H1 (cell line): ENCODE data around the gene HSPA1B. TPM values are rescaled to one million over a fixed set of nuclear protein-coding genes. Genes with fewer than 3 reads are reported as not detected.

ENCODE experiments used
- BACH1 ChIP-seq: IDR thresholded peaks from 2 replicates; pipeline ENCODE4 v1.6.1; 2012; ENCODE audit warnings: low read length, improper control_type of control experiment
- MAFK ChIP-seq: IDR thresholded peaks from 2 replicates; pipeline ENCODE4 v1.6.1; 2012; ENCODE audit warnings: low read depth, mild to moderate bottlenecking, improper control_type of control experiment, low read length
- RAD21 ChIP-seq, 2 experiments: IDR thresholded peaks in 1 of 2; conservative IDR thresholded peaks in 1 of 2; 2 replicates each; pipeline ENCODE4 v1.6.1; 2011; ENCODE audit warnings: low read depth in 2 of 2, low read length in 2 of 2, improper control_type of control experiment in 1 of 2, inconsistent platforms in 1 of 2, mild to moderate bottlenecking in 1 of 2, moderate library complexity in 1 of 2
- SAP30 ChIP-seq: fragments of 300-600 bp; sonication (generic); IDR thresholded peaks from 2 replicates; pipeline ENCODE4 v1.7.1; 2012; ENCODE audit warnings: low read length, moderate library complexity, mild to moderate bottlenecking, inconsistent platforms; ENCODE audit not compliant: insufficient read depth, insufficient replicate concordance
- TAF7 ChIP-seq: optimal IDR thresholded peaks from 2 replicates; pipeline ENCODE3; 2011; ENCODE audit warnings: low read depth, mild to moderate bottlenecking, inconsistent platforms, low read length, moderate library complexity, borderline replicate concordance
- TBP ChIP-seq: IDR thresholded peaks from 2 replicates; pipeline ENCODE4 v1.6.1; 2011; ENCODE audit warnings: low read depth, low read length, improper control_type of control experiment
- polyA plus RNA-seq, 7 experiments: library from polyadenylated mRNA; depleted of rRNA in 3 of 7; stranded (reverse) in 5 of 7; unstranded in 2 of 7; fragments of >200 nt in 5 of 7; fragments of 200-250 nt in 2 of 7; gene quantifications; 1 replicate in 5 of 7; 2 replicates in 1 of 7; 4 replicates in 1 of 7; pipeline versions ENCODE4 v1.2.1 to v1.2.3, GENCODE V29; 2011 to 2013; ENCODE audit warnings: missing spikeins in 2 of 7, mixed read lengths in 2 of 7
- total RNA-seq: library from RNA; stranded (reverse); fragmentation: NEBNext Ultra II Directional; extraction: Animal tissue kit (Norgen Biotek cat#: 25700); gene quantifications from 2 replicates; pipeline ENCODE4 v1.2.1, GENCODE V29; 2021
- TF ChIP-seq, protein P1 (sequence below): fragments of 300-600 bp; sonication (generic); IDR thresholded peaks from 2 replicates; pipeline ENCODE4 v1.7.1; 2012; ENCODE audit warnings: low read length, moderate library complexity, mild to moderate bottlenecking, inconsistent platforms; ENCODE audit not compliant: insufficient replicate concordance

Gene HSPA1B
- total and polyA plus RNA-seq, 2 of the 8 experiments (the other 6 are each of a cell fraction or from before 2014, with no cell fraction given) = 36.6 to 76.6 TPM

DNA sequence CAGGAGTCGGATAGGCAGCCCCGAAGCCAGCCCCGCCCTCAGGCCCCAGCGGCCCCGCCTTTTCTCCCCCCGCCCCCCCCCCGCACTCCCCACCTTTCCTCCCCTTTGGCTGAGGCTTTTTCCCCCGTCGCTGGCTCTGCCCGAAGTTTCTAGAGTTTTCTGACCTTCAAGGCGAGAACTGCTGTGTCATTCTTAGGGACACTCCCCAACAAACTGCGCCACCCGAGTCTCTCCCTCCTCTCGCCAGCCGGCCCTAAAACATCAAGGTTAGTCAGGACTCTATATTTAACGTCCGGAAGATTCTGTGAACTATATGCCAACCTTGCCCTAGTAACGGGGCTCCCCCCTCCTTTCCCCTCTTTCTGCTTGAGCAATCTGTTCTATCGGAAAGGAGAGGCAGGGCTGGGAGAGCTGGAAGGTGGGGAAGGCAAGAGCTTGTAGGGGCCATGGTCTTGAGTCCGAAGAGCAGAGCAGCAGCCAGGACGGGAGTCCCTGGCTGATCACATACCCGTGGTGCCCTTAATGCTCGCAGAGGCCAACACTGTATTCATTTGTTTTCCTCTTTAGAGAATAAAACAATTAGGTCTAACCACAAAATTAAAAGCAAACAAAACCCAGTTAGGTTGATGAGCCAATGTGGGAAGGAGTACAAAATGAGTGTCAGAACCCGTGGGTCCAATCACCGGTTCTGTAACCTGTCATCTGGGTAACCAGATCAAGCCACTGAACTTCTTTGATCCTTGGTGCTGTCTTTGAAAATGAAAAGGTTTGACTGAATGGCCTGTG lies 5.3 kb upstream of the HSPA1B start (continued):
- TF ChIP-seq, protein P1, sequence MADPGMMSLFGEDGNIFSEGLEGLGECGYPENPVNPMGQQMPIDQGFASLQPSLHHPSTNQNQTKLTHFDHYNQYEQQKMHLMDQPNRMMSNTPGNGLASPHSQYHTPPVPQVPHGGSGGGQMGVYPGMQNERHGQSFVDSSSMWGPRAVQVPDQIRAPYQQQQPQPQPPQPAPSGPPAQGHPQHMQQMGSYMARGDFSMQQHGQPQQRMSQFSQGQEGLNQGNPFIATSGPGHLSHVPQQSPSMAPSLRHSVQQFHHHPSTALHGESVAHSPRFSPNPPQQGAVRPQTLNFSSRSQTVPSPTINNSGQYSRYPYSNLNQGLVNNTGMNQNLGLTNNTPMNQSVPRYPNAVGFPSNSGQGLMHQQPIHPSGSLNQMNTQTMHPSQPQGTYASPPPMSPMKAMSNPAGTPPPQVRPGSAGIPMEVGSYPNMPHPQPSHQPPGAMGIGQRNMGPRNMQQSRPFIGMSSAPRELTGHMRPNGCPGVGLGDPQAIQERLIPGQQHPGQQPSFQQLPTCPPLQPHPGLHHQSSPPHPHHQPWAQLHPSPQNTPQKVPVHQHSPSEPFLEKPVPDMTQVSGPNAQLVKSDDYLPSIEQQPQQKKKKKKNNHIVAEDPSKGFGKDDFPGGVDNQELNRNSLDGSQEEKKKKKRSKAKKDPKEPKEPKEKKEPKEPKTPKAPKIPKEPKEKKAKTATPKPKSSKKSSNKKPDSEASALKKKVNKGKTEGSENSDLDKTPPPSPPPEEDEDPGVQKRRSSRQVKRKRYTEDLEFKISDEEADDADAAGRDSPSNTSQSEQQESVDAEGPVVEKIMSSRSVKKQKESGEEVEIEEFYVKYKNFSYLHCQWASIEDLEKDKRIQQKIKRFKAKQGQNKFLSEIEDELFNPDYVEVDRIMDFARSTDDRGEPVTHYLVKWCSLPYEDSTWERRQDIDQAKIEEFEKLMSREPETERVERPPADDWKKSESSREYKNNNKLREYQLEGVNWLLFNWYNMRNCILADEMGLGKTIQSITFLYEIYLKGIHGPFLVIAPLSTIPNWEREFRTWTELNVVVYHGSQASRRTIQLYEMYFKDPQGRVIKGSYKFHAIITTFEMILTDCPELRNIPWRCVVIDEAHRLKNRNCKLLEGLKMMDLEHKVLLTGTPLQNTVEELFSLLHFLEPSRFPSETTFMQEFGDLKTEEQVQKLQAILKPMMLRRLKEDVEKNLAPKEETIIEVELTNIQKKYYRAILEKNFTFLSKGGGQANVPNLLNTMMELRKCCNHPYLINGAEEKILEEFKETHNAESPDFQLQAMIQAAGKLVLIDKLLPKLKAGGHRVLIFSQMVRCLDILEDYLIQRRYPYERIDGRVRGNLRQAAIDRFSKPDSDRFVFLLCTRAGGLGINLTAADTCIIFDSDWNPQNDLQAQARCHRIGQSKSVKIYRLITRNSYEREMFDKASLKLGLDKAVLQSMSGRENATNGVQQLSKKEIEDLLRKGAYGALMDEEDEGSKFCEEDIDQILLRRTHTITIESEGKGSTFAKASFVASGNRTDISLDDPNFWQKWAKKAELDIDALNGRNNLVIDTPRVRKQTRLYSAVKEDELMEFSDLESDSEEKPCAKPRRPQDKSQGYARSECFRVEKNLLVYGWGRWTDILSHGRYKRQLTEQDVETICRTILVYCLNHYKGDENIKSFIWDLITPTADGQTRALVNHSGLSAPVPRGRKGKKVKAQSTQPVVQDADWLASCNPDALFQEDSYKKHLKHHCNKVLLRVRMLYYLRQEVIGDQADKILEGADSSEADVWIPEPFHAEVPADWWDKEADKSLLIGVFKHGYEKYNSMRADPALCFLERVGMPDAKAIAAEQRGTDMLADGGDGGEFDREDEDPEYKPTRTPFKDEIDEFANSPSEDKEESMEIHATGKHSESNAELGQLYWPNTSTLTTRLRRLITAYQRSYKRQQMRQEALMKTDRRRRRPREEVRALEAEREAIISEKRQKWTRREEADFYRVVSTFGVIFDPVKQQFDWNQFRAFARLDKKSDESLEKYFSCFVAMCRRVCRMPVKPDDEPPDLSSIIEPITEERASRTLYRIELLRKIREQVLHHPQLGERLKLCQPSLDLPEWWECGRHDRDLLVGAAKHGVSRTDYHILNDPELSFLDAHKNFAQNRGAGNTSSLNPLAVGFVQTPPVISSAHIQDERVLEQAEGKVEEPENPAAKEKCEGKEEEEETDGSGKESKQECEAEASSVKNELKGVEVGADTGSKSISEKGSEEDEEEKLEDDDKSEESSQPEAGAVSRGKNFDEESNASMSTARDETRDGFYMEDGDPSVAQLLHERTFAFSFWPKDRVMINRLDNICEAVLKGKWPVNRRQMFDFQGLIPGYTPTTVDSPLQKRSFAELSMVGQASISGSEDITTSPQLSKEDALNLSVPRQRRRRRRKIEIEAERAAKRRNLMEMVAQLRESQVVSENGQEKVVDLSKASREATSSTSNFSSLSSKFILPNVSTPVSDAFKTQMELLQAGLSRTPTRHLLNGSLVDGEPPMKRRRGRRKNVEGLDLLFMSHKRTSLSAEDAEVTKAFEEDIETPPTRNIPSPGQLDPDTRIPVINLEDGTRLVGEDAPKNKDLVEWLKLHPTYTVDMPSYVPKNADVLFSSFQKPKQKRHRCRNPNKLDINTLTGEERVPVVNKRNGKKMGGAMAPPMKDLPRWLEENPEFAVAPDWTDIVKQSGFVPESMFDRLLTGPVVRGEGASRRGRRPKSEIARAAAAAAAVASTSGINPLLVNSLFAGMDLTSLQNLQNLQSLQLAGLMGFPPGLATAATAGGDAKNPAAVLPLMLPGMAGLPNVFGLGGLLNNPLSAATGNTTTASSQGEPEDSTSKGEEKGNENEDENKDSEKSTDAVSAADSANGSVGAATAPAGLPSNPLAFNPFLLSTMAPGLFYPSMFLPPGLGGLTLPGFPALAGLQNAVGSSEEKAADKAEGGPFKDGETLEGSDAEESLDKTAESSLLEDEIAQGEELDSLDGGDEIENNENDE = no peak
- TF ChIP-seq RAD21 (IDR thresholded peaks at IDR 0.05 in 1 of 2, conservative IDR thresholded peaks at IDR 0.05 in 1 of 2; ENCODE audit: low read depth in 2 of 2, low read length in 2 of 2) (no peak), SAP30 (peak; percentile 55), BACH1 (peak; percentile 88), TAF7 (peak; percentile 77), MAFK (peak; percentile 84), TBP (peak; percentile 56; the same call in 1 of the 2 replicates)
